SK-MEL-5 (cell line): ENCODE data around the gene ETV5. TPM values are rescaled to one million over a fixed set of nuclear protein-coding genes. Genes with fewer than 3 reads are reported as not detected.
"Not testable (repeated sequence)": the region's sequence is repeated elsewhere in the genome, so short reads cannot be mapped to it uniquely, and the experiment has no call there.

ENCODE experiments used
- DNase-seq: peaks from one replicate; pipeline ENCODE4 v3.0.0-alpha.2; 2016; ENCODE audit warnings: low read depth, low spot score
- in situ Hi-C: cut with HindIII; loops from 2 replicates; pipeline ENCODE4 v1.10.0; 2016; ENCODE audit warnings: low sequenced_read_pairs, high pct_unique_total_duplicates, low pct_unique_long_range_greater_than_20kb
- total RNA-seq: library from RNA; depleted of rRNA; stranded (reverse); fragments of >200 nt; shearing (Covaris generic); gene quantifications from 2 replicates; pipeline ENCODE4 v1.2.3, GENCODE V29; 2014

Gene ETV5
- total RNA-seq, 1 experiment from 2014 or later, result 167 TPM

GRCh38 chr3:186053954-186054791 lies 54.7 kb downstream of the ETV5 start:
- DNase-seq, result no peak
- in situ Hi-C loops, result no loop called here

DNA sequence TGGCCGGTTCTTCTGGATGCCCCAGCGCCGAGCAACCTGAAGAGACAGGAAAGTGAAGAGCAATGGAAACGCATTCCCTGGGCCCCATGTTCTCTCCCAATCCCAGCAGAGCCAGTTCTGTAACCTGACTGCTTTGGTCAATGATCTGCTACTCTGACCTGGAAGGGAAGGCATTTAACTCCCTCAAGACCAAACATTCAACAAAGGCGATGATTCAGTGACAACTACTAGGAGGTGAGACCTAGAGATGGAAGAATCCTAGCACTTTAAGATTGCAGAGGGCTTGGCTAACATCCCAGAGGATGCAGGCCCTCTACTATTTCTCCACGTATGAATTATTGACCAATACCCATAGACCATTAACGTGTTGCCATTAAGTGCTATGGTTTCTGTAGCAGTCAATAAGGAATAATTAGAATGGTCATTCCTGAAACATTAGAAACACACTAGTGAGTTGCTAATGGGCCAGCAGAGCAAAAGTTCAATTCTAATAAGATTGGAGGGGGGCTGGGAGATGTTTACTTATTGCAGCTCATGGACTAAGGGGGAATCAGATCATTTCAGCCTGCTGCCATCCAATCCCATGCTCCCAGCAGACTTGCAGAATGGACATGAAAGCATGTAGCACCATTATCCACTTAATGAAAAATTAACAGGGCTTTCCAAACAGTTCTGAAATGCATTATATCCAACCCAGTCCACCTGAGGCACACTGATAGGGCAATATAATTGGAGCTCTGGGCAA lies 56.6 kb downstream of the ETV5 start:
- in situ Hi-C loops, result no loop called here
- DNase-seq, result no peak

DNA sequence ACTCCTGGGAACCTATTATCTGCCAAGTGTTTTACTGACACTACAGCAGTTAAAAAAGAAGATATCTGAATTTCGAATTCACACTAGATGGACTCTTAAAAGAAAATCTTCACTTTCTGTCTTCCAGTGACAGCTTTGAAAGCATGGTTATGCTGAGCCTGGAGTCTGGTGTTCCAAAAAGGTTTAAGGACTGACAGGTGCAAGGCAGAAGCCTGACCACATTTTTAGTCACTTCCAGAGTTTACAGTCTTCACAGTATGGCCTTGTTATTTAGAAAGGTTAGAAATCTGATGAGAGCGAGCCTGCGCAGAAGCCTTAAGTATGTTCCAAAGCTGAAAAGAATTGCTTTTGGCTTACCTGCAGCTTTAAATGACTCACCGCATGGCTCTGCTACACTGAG lies 59.9 kb downstream of the ETV5 start:
- DNase-seq, result no peak
- in situ Hi-C loops, result no loop called here

DNA sequence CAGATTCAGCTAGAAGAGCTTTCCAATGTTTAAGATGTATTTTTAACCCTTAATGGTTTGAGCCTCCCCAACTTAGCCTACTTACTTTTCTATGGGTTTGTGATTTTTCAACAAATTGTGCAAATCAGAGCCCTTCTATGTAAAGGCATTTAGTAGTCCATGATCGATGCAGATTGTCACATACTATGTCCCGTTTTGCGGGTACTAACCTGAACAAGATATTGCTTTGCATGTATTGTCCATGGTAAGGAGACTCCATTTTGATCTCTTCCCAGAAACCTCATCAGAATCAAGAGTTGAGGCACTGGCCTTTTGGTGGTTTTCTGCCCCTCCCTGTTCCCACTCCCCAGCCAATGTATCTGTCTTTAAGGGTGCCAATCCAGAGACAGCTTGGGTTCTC lies 60.8 kb downstream of the ETV5 start:
- no peak for DNase-seq
- in situ Hi-C loops, result no loop called here

GRCh38 chr3:186046838-186047237 lies 62.1 kb downstream of the ETV5 start:
- in situ Hi-C loops, result no loop called here
- DNase-seq, result peak; percentile 67

DNA sequence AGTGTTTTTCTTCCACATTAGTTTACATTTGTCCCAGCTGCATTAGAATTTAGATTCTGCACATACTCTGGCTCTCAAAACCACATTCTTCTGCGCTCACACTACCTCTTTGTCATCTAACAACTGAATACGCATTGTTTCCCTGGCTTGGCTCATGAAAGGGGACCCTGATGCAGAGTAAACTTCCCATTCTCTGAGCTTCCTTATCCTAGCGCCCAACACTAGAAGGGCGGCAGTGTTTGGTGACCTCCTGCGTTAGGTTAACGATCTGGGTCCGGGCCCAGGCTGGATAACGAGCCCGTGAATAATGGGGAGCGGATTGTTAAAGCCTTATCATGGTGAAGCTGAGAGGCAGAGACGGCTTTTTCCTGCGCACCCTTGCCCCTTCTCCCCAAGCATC lies 63.9 kb downstream of the ETV5 start:
- in situ Hi-C loops, result no loop called here
- peak; percentile 94 for DNase-seq

- DNase-seq, result no peak
- in situ Hi-C loops, result no loop called here
Observed at GRCh38 chr3:186044427-186044826, 64.5 kb downstream of the ETV5 start.

- DNase-seq, result no peak
Observed at GRCh38 chr3:186042521-186043202, 66.2 kb downstream of the ETV5 start.

DNA sequence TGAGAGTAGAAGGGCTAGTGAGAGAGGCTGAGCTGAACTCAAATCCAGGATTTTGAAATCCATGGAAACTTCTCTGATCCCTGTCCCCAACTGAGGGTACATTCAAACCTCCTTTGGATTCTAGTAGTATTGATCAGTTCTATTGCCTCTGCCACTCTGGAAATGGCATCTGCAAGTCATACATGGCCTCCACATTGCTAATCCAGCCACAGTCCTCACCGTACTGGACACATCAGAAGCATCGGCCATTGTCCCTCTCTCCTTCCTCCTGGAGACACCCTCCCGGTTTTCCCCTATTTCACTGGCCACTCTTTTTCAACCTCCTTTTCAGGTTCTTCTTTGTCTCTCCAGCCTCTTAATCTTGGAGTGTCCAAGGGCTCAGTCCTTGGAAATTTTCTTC lies 66.9 kb downstream of the ETV5 start:
- in situ Hi-C loops, result no loop called here
- DNase-seq, result no peak

More at GRCh38 chr3:186042521-186043202, 66.2 kb downstream of the ETV5 start:
- in situ Hi-C loops, result no loop called here

DNA sequence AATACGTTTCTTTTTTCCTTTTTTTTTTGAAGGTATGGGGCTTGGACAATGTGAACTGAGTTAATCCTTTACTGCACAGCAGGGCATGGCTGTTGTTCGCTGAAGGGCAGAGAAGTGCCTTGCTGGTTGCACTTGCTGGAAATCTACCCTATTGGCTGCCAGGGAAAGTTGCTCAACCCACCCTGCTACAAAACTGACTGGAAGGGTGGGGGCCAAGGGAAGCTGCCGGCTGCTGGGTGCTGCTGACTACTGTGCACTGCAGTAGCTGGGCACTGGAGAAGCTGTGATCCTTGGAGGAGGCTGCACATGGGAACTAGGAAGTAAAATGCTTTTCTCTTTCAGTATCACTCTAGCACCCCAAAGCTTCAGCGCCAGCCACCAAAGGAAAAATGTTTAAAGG lies 70.5 kb downstream of the ETV5 start:
- in situ Hi-C loops, result no loop called here

GRCh38 chr3:186035277-186035676 lies 73.6 kb downstream of the ETV5 start:
- in situ Hi-C loops, result no loop called here

More for the DNA sequence above, 70.5 kb downstream of the ETV5 start:
- no peak for DNase-seq

GRCh38 chr3:186032321-186032720 lies 76.6 kb downstream of the ETV5 start:
- in situ Hi-C loops, result no loop called here
- no peak for DNase-seq

More at GRCh38 chr3:186035277-186035676, 73.6 kb downstream of the ETV5 start:
- no peak for DNase-seq

DNA sequence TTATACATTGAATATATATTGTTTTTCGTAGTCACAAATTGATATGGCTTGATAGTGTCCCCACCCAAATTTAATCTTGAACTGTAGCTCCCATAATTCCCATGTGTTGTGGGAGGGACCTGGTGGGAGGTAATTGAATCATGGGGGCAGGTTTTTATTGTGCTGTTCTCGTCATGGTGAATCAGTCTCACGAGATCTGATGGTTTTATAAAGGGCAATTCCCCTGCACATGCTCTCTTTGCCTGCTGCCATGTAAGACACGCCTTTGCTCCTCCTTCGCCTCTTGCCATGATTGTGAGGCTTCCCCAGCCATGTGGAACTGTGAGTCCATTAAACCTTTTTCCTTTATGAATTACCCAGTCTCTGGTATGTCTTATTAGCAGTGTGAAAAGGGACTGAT lies 82.9 kb downstream of the ETV5 start:
- peak; percentile 16 for DNase-seq
- in situ Hi-C loops, result not testable (repeated sequence)

DNA sequence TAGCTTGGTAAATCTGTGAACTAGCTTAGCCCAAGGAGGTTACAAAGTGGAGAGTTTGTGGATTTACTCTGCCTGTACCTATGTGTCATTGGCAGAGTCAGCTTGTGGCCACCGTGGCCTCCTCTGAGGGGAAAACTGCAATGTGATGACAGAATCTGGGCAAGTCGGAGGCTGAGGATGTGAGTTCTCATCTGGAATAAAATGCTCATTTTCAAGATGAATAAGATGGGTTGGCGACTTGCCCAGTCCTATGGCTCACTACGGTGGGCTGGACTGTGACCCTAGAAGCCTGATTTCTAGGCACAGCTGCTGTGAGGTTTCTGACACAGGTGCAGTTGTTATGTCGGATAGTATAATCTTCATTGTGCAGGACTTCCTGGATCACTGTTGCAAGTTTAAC lies 83.7 kb downstream of the ETV5 start:
- in situ Hi-C loops, result no loop called here
- no peak for DNase-seq

GRCh38 chr3:186024210-186024609 lies 84.7 kb downstream of the ETV5 start:
- in situ Hi-C loops, result no loop called here
- DNase-seq, result no peak

GRCh38 chr3:186022931-186023330 lies 86.0 kb downstream of the ETV5 start:
- in situ Hi-C loops, result no loop called here

DNA sequence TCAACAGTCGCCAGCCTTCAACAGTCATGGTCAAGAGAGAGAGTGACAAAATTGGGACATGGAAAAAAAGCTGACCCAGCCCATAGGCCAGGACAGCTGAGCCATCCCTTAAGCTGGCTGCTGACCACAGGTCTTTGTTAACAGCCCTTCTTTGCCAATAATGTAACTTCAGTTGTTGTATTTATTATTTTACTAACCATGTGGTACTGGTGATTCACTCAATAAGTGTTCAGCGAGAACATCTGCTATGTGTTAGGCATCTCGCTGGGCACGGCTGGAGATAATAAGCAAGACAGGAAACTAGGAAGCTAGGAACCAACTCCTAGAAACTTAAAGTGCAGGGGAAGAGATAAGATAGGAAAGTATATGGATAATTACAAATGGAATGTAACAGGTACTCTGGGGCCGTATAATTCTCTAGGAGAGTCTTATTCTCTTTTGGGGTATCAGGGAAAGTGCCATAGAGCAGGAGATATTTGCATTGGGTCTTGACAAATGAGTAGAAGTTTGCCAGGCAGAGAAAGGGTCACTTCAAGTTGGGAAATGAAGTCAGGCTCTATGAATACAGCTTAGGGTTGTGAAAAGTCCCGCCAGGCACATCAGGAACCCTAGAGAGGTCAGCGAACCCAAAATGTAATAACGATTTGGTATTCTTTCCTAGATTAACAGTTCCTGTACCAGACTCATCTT lies 87.1 kb downstream of the ETV5 start:
- DNase-seq, result no peak
- in situ Hi-C loops, result no loop called here

More at GRCh38 chr3:186022931-186023330, 86.0 kb downstream of the ETV5 start:
- DNase-seq, result no peak

- DNase-seq, in situ Hi-C loops: not testable (repeated sequence)
Observed at GRCh38 chr3:186021250-186021649, 87.6 kb downstream of the ETV5 start.
